Rectal smooth muscle tissue (tissue), 1 donor: Measurements from ENCODE around the gene NBEAL2.

Experiments
- H3K27ac ChIP-seq: one replicate; pipeline ENCODE4 v1.7.0; 2013; ENCODE audit warnings: low read depth, low read length, inconsistent platforms
- H3K27me3 ChIP-seq: one replicate; pipeline ENCODE4 v1.7.0; 2013; ENCODE audit warnings: low read length; ENCODE audit not compliant: control insufficient read depth, insufficient read depth
- H3K36me3 ChIP-seq: one replicate; pipeline ENCODE4 v1.7.0; 2013; ENCODE audit warnings: low read length; ENCODE audit not compliant: control insufficient read depth, insufficient read depth
- H3K4me1 ChIP-seq: one replicate; pipeline ENCODE4 v1.7.0; 2013; ENCODE audit warnings: low read length; ENCODE audit not compliant: control insufficient read depth, insufficient read depth
- H3K4me3 ChIP-seq: one replicate; pipeline ENCODE4 v1.7.0; 2013; ENCODE audit warnings: low read length
- H3K9ac ChIP-seq: one replicate; pipeline ENCODE4 v1.7.0; 2013; ENCODE audit warnings: low read length

The NBEAL2 gene

DNA sequence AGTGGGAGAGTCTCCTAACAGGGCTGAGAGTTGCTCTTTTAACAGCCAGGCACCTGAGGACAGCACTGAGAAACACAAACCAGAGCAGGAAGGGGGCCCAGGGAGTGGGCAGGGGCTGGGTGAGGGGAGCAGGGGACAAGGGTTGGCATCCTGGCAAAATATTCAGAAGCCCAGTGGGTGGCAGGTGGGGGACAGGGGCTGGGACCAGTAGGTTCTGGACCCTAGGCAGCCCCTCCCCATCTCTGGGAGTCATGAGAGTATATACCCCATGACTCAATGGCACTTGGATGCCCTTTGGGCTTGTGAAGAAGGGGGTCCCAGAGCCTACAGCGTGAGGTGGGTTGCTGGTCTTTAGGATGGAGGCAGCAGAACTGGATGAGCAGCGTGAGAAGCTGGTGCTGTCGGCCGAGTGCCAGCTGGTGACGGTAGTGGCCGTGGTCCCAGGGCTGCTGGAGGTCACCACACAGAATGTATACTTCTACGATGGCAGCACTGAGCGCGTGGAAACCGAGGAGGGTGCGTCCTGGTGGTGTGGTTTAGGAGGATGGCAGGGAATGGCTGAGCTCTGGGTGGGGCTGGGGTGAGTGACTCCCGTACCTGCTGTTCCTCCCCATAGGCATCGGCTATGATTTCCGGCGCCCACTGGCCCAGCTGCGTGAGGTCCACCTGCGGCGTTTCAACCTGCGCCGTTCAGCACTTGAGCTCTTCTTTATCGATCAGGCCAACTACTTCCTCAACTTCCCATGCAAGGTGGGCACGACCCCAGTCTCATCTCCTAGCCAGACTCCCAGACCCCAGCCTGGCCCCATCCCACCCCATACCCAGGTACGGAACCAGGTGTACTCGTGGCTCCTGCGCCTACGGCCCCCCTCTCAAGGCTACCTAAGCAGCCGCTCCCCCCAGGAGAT is 24.2 kb downstream of the NBEAL2 start:
- peaks cover 24% of the 10 kb centered on the region for H3K36me3 ChIP-seq
- no peak overlapping the region for H3K27ac ChIP-seq
- H3K4me3 ChIP-seq: no peak overlapping the region
- no peaks in the 10 kb centered on the region for H3K27me3 ChIP-seq
- H3K9ac ChIP-seq: no peak overlapping the region
- H3K4me1 ChIP-seq: no peaks in the 10 kb centered on the region

DNA sequence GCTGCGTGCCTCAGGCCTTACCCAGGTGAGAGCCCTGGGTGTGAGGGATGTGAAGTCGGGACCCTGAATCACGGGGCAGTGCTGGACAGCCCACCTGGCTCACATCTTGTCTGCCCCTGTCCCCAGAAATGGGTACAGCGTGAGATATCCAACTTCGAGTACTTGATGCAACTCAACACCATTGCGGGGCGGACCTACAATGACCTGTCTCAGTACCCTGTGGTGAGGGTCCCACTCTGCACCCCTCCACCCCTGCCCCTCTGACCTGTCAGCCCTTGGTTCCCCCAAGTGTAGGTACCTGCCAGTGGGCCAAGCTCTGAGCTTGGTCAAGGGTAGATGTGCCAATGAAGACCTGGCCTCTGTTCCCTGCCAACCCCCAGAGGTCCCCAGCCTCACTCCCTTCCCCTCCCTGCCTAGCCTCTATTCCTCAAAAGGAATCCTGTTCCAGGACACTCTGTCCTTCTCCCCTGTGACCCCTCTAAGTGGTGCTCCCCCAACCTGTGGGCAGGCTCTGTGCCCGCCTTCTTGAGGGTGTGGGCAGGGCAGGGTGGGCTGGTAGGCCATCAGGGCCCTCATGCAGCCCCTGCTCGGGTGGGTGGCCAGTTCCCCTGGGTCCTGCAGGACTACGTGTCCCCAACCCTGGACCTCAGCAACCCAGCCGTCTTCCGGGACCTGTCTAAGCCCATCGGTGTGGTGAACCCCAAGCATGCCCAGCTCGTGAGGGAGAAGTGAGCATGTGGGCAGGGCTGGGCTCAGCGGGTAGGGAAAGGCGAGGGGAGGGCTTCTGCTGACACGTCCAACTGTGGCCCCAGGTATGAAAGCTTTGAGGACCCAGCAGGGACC is 25.1 kb downstream of the NBEAL2 start:
- Histone ChIP-seq H3K9ac (no peak overlapping the region), H3K27ac (no peak overlapping the region), H3K27me3 (no peaks in the 10 kb centered on the region), H3K4me1 (no peaks in the 10 kb centered on the region), H3K4me3 (no peak overlapping the region), H3K36me3 (peaks cover 21% of the 10 kb centered on the region)

DNA sequence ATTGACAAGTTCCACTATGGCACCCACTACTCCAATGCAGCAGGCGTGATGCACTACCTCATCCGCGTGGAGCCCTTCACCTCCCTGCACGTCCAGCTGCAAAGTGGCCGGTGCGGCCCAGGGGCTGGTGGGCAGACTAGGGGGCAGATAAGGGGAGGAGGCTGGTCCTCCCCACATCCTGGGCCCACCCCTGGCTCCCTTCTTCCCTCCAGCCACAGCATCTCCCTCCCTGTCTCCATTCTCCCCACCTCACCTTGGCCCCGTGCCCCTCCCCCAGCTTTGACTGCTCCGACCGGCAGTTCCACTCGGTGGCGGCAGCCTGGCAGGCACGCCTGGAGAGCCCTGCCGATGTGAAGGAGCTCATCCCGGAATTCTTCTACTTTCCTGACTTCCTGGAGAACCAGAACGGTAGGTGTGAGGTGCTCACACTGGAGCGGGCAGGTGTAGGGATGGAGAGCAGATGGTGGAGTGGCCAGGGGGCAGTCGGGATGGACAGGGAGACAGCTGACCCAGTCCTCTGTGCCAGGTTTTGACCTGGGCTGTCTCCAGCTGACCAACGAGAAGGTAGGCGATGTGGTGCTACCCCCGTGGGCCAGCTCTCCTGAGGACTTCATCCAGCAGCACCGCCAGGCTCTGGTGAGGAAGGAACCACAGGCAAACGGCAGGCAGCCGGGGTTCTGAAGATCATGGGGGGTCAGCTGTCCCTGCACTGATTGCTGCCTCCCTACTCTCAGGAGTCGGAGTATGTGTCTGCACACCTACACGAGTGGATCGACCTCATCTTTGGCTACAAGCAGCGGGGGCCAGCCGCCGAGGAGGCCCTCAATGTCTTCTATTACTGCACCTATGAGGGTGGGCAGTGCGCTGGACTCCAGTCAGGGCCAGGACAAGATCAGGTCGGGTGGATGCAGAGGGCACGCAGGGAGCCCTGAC is 26.0 kb downstream of the NBEAL2 start:
- Histone ChIP-seq H3K4me1 (no peaks in the 10 kb centered on the region), H3K36me3 (peaks cover 17% of the 10 kb centered on the region), H3K4me3 (no peak overlapping the region), H3K27ac (no peak overlapping the region), H3K27me3 (no peaks in the 10 kb centered on the region), H3K9ac (no peak overlapping the region)

DNA sequence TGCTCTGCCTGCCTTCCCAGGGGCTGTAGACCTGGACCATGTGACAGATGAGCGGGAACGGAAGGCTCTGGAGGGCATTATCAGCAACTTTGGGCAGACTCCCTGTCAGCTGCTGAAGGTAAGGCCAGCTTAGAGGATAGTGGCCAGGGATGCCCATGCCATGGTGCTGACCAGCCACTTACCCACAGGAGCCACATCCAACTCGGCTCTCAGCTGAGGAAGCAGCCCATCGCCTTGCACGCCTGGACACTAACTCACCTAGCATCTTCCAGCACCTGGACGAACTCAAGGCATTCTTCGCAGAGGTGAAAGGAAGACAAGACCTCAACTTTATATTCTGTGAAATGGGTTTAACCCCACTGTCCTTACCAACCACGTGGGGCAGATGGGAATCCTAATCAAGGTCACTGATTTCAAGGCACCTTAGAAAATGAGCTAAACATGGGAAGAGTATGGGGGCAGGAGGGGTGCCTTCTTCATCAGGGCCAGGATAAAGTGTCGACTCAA is 26.7 kb downstream of the NBEAL2 start:
- H3K9ac ChIP-seq: no peak overlapping the region
- no peak overlapping the region for H3K27ac ChIP-seq
- H3K4me1 ChIP-seq: no peaks in the 10 kb centered on the region
- no peaks in the 10 kb centered on the region for H3K27me3 ChIP-seq
- peaks cover 16% of the 10 kb centered on the region for H3K36me3 ChIP-seq
- H3K4me3 ChIP-seq: no peak overlapping the region

DNA sequence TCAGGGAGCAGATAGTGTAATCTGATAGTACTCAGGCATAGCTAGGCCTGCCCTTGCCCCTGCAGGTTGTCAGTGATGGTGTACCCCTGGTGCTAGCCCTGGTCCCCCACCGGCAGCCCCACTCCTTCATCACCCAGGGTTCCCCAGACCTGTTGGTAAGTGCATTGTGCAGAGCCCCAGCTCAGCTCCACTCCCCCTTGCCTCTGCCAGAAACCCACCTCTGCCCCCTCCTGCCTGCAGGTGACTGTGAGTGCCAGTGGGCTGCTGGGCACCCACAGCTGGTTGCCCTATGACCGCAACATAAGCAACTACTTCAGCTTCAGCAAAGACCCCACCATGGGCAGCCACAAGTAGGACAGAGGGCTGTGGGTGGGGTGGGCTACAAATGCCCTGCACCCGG is 27.5 kb downstream of the NBEAL2 start:
- Histone ChIP-seq H3K36me3 (peaks cover 16% of the 10 kb centered on the region), H3K27ac (no peak overlapping the region), H3K4me1 (no peaks in the 10 kb centered on the region), H3K9ac (no peak overlapping the region), H3K27me3 (no peaks in the 10 kb centered on the region), H3K4me3 (no peak overlapping the region)

DNA sequence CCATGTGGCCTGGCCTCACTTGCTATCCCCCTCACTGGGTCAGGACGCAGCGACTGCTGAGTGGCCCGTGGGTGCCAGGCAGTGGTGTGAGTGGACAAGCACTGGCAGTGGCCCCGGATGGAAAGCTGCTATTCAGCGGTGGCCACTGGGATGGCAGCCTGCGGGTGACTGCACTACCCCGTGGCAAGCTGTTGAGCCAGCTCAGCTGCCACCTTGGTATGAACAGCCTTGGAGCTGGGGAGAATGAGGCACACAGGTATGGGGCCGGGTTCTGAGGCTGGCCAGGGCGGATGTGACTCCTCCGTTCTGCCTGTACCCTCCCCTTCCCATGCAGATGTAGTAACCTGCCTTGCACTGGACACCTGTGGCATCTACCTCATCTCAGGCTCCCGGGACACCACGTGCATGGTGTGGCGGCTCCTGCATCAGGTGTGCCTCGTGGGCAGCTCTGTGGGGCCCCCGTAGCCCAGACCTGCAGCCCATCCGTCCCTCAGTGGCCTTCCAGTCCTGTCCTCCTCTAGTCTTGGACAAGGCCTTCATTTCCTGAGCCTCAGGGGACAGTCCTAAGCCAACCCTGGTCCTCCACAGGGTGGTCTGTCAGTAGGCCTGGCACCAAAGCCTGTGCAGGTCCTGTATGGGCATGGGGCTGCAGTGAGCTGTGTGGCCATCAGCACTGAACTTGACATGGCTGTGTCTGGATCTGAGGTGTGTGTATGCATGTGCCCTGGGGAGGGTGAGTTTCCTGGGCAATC is 28.2 kb downstream of the NBEAL2 start:
- H3K27me3 ChIP-seq: no peaks in the 10 kb centered on the region
- H3K36me3 ChIP-seq: peaks cover 16% of the 10 kb centered on the region
- no peak overlapping the region for H3K27ac ChIP-seq
- H3K9ac ChIP-seq: no peak overlapping the region
- no peaks in the 10 kb centered on the region for H3K4me1 ChIP-seq
- H3K4me3 ChIP-seq: no peak overlapping the region

DNA sequence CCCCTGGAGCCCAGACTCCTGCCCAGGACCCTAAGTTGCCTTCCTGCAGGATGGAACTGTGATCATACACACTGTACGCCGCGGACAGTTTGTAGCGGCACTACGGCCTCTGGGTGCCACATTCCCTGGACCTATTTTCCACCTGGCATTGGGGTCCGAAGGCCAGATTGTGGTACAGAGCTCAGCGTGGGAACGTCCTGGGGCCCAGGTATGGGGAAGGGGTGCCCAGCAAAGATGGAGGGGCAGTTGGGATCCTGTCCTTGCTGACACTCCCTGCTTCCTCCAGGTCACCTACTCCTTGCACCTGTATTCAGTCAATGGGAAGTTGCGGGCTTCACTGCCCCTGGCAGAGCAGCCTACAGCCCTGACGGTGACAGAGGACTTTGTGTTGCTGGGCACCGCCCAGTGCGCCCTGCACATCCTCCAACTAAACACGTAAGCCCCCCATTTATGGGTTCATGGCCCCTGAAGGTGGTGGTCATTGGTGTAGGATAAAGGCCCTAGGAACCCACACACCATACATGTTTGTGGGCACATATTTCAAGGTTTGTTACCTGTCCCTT is 28.8 kb downstream of the NBEAL2 start:
- peaks cover 10% of the 10 kb centered on the region for H3K36me3 ChIP-seq
- H3K4me3 ChIP-seq: no peak overlapping the region
- H3K27me3 ChIP-seq: no peaks in the 10 kb centered on the region
- no peak overlapping the region for H3K27ac ChIP-seq
- H3K4me1 ChIP-seq: no peaks in the 10 kb centered on the region
- no peak overlapping the region for H3K9ac ChIP-seq

DNA sequence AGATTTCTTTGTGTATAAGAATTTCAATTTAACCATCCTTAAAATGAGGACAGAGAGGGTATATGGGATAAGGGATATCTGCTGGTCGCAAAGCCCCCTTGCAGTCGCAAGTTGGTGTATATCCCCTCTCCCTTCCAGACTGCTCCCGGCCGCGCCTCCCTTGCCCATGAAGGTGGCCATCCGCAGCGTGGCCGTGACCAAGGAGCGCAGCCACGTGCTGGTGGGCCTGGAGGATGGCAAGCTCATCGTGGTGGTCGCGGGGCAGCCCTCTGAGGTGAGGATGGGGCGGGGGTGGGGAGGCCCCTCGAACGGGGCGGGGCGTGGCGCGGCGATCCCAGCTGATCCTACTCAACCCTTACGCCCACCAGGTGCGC is 29.4 kb downstream of the NBEAL2 start:
- H3K27me3 ChIP-seq: no peaks in the 10 kb centered on the region
- no peaks in the 10 kb centered on the region for H3K4me1 ChIP-seq
- peak overlapping the region; percentile 73 for H3K4me3 ChIP-seq
- no peak overlapping the region for H3K9ac ChIP-seq
- H3K27ac ChIP-seq: peak overlapping the region; percentile 52
- H3K36me3 ChIP-seq: peaks cover 10% of the 10 kb centered on the region

DNA sequence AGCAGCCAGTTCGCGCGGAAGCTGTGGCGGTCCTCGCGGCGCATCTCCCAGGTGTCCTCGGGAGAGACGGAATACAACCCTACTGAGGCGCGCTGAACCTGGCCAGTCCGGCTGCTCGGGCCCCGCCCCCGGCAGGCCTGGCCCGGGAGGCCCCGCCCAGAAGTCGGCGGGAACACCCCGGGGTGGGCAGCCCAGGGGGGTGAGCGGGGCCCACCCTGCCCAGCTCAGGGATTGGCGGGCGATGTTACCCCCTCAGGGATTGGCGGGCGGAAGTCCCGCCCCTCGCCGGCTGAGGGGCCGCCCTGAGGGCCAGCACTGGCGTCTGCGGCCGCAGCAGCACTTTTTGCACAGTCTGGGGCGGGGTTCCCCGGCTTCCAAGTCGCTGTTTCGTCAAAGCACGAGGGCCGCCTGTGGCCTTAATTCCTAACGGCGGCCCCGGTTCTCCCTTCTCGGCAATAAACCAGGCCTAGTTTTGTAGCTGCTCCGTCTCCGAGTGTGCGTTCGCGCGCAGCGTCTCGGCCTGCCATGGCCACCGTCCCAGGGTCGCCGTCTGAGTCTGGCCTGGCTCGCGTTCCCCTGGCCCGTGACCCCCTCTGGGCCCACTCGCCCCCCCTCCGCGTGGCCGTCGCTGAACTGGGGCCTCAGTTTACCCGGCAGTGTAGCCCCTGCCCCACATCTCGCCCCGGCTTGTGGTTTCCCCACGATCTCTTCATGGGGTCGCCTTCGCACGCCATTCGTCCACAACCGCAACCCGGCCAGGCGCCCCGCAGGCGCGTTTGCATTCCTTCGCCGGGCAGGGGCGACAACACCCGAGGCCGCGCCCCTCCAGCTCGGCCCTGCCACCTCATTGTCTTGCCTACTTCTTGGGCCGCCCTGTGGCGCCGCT is 30.0 kb downstream of the NBEAL2 start:
- Histone ChIP-seq H3K27me3 (no peaks in the 10 kb centered on the region), H3K27ac (peak overlapping the region; percentile 92), H3K4me3 (peak overlapping the region; percentile 73), H3K9ac (peak overlapping the region; percentile 46), H3K4me1 (no peaks in the 10 kb centered on the region), H3K36me3 (peaks cover 10% of the 10 kb centered on the region)

DNA sequence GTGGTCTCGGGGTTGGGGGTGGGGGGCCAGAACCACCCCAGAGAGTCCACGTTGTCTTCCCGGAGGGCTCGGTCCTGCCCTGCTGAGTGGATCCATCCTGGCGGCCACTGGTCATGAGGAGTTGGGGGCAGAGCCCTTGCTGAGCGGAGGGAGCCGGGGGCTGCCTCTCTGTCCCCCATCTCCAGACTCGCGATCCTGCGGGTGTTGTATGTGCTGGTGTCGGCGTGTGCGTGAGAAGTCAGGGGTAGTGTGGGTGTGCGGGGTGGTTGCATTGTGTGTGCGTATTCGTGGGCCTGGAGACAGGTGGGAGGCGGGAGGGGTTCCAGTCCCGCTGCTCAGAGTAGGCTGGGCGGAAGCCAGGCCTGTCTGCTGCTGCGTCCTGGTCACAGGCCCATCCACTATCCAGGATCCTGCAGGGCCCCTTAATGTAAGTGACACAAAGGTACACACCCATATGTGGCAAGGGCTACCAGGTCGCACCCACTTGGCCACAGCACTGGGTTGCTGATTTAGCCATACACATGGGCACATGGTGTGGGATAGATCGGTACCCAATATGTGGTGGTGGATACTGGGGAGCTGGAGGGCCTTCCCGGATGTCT is 30.7 kb downstream of the NBEAL2 start:
- H3K4me3 ChIP-seq: peak overlapping the region; percentile 73
- H3K4me1 ChIP-seq: no peaks in the 10 kb centered on the region
- peaks cover 11% of the 10 kb centered on the region for H3K36me3 ChIP-seq
- no peaks in the 10 kb centered on the region for H3K27me3 ChIP-seq
- peak overlapping the region; percentile 92 for H3K27ac ChIP-seq
- H3K9ac ChIP-seq: peak overlapping the region; percentile 46
